ENCODE measurements around the gene DBH.
"Not testable (repeated sequence)": the region's sequence is repeated elsewhere in the genome, so short reads cannot be mapped to it uniquely, and the experiment has no call there.

Gene DBH

DNA sequence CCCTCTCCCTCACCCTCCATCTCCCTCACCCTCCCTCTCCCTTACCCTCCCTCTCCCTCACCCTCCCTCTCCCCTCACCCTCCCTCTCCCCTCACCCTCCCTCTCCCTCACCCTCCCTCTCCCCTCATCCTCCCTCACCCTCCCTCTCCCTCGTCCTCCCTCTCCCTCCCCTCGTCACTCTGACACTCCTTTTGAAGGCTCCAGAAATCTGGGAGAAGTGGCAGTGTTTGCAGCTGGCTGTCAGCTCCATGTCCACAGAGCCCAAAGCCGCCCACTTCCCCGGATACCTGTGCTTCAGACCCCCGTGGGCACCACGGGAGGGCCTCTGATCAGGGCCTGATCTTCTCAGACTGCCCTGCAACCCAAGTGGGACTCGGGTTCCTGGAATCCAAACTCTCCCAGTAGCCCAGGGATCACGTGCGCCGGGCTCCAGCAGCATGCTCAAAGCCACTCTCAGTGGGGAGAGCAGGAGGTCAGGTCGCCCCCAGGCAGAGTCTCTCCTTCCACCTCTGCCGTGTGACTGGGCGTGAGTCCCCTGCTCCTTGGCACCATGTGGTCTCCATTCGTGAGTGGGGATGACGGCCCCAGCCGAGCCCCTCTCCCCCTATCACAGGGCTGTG lies 33.1 kb downstream of the DBH start:
- no peak for DNase-seq

DNA sequence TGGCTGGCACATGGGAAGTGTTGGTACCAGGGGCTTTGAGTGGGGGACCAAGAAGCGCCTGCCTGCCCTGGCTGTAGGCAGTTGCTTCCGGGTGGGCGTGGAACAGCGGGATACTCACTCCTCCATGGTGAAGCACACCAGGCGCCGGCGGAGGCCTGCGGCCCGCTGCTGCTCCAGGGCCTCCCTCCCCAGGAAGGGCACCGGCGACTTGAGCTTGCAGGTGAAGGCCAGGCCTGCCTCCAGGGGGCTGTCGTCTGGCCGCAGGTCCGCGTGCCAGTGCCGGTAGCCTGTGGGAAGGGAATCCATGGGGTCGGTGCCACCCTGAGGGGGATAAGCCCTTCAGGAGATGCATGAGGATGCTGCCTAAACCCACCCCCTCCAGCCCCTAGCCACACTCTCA lies 34.3 kb downstream of the DBH start:
- no peak for DNase-seq

DNA sequence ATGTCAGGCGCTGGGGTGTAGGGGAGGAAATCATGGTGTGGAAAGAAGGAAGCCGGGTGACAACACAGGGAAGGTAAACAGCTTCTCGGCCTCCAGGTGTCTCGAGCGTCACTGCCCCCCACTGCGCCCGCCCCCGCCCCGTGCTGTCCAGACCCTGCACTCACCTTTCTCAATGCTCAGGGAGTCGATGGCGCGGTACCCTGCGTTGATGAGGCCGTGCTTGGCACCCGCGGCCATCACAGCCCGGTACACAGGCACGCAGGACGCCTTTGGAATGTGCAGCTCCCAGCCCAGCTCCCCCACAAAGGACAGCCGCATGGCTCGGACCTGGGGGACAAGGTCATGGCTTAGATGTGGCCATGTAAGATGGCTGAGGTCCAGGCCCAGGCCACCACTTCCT lies 35.2 kb downstream of the DBH start:
- no peak for DNase-seq

DNA sequence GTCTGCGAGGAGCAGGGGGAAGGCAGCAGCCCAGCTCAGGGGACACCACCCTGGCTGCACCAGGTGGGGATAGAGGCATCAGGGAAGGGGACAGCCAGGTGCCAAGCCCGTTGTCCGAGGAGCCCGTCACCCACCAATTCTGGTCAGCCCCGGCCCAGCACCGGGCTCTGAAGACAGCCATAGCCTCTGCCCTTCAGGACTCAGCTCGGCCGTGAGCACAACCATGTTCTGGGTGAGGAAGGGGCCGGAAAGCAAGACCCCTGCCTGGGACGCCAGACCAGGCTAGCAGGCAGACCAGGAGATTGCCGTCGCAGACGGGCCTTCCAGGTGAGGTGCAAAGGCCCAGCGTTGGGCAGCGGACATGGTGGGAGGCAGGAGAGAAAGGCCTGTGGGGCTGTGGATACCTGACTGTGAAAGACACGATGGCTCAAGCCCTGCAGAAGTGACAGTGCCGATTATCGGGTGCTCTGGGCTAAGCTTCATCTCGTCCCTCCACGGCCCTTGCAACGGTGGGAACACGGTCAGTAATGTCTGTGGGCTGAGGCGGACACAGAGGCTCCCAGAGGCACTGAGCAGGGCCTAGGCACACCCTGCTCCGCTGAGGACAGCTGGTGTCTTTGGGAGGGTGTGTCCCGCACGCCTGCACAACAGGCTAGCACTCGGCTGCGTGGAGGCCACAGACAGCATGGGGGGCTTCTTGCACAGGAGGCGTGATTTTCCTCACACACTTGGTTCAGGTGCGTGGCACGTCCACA lies 36.5 kb downstream of the DBH start:
- no peak for DNase-seq

- no peak for DNase-seq
Measured at GRCh38 chr9:133673258-133673655, 37.1 kb downstream of the DBH start.

DNA sequence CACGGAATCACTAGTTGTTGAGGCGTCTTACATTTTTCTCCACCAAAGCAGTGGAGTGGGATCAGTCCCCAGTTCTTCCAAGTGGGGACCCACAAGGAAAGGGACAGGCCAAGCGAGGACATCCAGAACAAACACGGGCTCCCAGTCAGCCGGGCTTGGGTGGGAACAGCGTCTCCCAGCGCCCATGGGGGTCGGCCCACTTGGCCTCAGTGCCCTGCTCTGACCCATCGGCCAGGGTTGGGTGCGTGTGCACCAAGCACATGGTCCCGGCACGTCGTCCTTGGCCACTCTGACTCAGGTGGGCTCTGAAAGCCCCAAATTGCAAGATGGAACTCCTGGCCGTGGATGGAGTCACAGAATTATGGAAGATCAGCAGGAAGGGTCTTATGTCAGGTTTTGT lies 37.9 kb downstream of the DBH start:
- DNase-seq, result no peak

- not testable (repeated sequence) for DNase-seq
Measured at GRCh38 chr9:133675796-133676195, 39.6 kb downstream of the DBH start.

GRCh38 chr9:133676450-133676849 lies 40.3 kb downstream of the DBH start:
- DNase-seq, result no peak

GRCh38 chr9:133677126-133678010 lies 41.2 kb downstream of the DBH start:
- no peak for DNase-seq

- DNase-seq, result no peak
Measured at GRCh38 chr9:133679056-133679455, 42.9 kb downstream of the DBH start.

DNA sequence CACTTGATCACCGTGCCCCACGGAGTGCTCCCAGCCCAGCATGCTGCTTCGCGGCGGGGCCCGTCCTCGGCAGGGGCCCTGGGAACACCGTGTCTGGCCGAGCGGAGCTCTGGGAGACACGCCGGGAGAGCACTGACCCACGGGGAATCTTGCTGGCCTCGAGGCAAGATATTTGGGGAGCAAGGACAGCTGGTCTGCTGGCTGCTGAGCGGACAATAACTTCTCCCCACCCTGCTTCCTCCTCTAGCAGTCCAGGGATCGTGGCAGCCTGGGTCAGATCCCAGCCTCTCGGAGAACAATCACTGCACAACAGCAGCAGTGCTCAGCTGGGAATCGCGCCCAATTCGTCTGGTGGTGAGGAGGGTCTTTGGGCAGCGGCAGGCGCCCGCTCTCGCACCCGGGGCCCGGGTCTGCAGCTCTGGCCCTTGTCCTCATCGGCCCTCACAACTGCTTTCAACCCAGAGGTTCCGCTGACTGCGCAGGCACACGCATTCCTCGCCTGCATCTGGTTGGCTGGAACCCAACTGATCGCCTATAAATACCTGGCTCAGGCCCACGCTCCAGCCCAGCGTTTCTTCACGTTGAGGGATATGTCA lies 43.4 kb downstream of the DBH start:
- DNase-seq, result no peak

- no peak for DNase-seq
Measured at GRCh38 chr9:133680250-133680975, 44.2 kb downstream of the DBH start.

GRCh38 chr9:133680976-133681657 lies 45.0 kb downstream of the DBH start:
- DNase-seq, result no peak

DNA sequence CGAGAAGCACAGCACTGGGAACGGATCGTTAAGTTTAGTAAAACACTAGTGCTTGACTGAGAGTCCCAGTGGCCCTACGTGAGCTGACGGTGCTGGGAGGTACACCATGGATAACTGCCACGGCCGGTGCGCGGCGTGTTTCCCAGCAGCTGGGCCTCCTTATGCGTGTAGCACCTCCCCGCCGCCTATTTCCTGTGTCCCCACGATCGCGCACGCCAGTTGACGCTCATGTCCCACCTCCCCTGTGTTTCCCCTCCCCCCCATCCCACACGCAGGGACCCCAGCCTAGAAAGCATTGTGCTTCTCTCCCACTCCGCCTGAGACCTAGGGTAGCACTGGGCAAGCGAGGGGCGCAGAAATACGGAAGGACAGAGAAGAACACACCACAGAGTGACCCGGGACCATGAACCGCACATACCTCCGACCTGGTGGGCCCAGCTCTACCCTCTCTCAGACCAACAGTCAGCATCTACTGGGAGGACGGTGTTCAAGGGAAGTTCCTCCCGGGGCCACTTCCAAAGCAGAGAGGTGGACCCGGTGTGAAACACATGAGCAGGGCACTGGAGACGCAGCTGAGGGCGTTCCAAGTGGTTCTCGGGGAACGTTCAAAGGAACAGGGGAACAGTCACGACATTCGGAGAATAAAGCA lies 45.6 kb downstream of the DBH start:
- no peak for DNase-seq

DNA sequence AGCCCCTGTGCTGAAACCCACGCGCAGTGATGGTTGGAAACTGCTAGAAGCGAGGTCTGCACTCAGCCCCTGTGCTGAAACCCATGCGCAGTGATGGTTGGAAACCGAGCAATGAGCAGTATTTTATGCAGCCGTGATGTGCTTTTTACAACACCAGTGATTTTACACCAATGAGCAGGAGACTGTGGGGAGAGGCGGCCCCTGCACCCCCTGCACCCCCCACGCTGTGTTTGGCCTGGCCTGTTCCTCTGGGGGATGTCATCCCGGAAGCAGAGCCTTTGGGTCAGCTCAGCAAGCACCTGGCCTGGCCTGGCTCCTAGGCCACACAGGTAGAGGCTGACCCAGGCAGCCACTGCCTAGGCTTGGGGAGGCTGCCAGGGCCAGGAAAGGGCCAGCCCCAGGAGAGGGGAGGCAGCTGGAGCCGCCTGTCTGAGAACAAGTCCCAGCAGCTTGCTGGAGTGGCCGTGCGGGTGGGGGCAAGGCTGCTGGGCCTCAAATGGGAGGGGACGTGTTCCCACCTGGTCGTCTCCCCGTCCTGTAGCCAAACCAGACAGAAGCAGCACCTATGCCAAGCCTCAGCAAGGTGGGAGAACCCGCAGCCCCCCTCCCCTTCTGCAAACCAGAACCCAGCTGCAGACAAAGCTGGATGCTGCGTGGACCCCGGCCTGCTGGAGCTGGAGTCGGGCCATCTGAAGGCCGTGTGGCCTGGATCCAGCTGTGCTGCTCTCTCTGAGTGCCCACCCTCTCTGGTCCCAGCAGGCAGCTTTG lies 46.8 kb downstream of the DBH start:
- no peak for DNase-seq

DNA sequence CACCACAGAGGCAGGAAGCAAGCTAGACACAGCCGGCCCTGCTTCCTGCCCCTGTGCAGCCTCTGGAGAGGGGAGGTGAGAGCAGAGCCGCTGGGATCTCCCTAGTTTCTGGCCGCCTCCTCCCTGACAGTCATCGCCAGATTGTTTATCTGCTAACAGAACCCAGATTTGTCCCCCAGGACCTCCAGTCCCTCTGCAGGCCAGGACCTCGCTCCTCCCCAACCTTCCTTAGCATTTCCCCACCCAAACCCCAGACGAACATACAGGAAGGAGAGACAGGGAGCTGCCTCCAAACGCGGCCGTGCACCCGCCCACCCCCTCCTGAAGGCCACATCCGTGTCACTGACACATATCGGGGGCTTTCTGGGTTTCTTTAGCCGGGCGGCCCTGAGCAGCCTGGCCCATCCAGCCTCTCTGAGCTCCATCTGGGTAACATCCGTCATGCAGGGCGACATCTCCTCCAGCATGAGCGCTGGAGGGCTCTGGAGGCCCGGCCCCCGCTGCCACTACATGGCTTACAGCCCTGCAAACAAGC lies 47.5 kb downstream of the DBH start:
- DNase-seq, result no peak

DNA sequence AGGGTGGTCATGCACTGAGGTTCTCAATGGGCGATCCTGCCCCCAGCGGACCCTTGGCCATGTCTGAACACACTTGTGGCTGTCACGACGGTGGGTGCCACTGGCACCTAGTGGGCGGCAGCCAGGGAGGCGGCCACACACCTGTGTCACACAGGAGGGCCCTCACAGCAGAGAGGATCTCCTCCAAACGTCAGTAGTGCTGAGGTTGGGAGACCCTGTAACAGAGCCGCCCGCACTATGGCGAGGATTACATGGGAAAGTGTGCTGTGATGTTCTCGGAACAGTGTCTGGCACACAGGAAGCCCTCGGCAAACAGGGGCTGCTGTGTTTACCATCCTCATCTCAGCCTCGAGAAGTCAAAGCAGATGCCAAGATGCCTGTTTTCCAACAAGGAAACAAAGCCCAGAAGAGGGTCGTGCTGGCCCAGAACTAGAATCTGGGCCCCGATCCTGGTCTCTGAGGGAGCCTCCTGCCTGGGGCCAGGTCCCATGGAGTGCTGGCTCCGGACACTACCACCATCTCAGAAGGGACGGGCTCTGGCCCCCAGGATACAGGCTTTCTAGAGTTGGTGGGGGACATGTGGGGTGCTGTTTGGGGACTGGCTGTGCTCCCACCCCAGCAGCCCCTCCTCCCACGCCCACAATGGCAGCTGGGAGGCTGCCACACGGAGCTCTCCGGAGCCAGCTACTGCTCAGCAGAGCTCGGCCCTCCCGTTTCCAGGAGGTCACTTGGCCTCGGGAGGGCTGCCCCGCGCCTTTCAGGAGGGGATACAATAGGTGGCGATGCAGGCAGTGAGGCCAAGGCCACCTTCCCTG lies 48.2 kb downstream of the DBH start:
- DNase-seq, result no peak

DNA sequence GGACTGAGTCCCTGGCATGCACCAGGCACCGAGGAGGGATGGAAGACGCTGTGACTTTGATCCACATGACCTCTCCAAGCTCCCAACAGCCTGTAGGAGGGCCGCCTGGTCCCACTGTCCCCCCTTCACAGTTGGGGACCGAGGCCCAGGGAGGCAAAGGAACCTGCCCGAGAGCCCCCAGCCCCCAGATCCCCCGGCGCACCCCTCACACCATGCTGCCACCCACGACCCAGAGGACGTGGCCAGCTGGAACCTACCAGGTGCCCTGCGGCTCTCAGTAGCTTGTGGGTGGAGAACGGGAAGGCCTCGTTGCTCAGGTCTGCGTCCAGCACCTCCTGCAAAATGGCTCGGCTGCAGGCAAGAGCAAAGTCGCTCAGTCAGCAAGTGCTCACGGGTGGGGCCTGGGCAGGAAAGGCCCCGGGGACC lies 48.8 kb downstream of the DBH start:
- DNase-seq, result no peak

Measured in amniotic stem cell (primary cell).